DND-41 (cell line): ENCODE measurements around the gene TCF4.

Source experiments
- EZH2 ChIP-seq: IDR thresholded peaks from 3 replicates; pipeline ENCODE4 v1.6.1; 2012; ENCODE audit warnings: borderline replicate concordance, low read depth, mild to moderate bottlenecking, moderate library complexity, low read length, inconsistent platforms; ENCODE audit not compliant: severe bottlenecking
- TF ChIP-seq, protein P1 (sequence below): IDR thresholded peaks from 2 replicates; pipeline ENCODE4 v1.5.1; 2012; ENCODE audit warnings: borderline replicate concordance, low read length, moderate library complexity, mild to moderate bottlenecking; ENCODE audit not compliant: poor library complexity, severe bottlenecking; ENCODE audit errors: extremely low read depth

DNA sequence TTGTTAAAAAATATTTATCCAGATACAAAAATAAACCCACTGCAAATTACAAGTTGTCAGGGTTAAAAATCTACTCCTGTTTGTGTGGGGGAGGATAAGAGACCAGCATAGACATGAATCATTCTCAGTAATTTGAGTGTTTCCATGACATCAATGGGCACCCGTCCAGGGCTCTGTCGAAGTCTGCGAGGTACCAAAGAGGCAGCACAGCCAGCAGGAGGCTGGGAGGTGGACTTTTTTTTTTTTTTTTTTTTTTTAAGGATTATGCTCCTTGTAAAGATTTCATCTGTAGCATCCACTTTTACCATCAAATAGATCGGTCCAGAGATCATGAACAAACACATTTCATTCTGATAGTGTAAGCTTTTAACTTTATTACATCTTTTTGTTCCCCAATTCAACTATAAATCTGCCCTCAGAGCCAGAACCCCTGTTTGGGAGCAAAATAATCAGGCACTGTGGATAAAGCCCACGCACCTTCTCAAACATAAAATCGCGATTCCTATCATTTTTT, 182.0 kb downstream of the TCF4 start:
- TF ChIP-seq EZH2: no peak
- TF ChIP-seq, protein P1, sequence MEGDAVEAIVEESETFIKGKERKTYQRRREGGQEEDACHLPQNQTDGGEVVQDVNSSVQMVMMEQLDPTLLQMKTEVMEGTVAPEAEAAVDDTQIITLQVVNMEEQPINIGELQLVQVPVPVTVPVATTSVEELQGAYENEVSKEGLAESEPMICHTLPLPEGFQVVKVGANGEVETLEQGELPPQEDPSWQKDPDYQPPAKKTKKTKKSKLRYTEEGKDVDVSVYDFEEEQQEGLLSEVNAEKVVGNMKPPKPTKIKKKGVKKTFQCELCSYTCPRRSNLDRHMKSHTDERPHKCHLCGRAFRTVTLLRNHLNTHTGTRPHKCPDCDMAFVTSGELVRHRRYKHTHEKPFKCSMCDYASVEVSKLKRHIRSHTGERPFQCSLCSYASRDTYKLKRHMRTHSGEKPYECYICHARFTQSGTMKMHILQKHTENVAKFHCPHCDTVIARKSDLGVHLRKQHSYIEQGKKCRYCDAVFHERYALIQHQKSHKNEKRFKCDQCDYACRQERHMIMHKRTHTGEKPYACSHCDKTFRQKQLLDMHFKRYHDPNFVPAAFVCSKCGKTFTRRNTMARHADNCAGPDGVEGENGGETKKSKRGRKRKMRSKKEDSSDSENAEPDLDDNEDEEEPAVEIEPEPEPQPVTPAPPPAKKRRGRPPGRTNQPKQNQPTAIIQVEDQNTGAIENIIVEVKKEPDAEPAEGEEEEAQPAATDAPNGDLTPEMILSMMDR: no peak
